GM23338 (cell line): Measurements from ENCODE around the gene FER. TPM values are rescaled to one million over a fixed set of nuclear protein-coding genes. Genes with fewer than 3 reads are reported as not detected.

ENCODE experiments used
- ATAC-seq: fragments of 200-7000 bp; cut with Tn5 transposase; 3 replicates; pipeline ENCODE4 v1.9.1; 2020
- DNase-seq: peaks from one replicate; pipeline ENCODE4 v3.0.0-alpha.2; 2015; ENCODE audit warnings: low spot score
- H2AFZ ChIP-seq: fragments of 200-600 bp; sonication (generic); 2 replicates; pipeline ENCODE4 v1.8.0; 2016; ENCODE audit warnings: antibody characterized with exemption, mild to moderate bottlenecking, moderate library complexity
- H3F3A ChIP-seq: fragments of 200-600 bp; sonication (generic); replicated peaks from 2 replicates; pipeline ENCODE4 v1.8.0; 2017; ENCODE audit warnings: antibody characterized with exemption, mixed run types, low read depth
- H3K27ac ChIP-seq: fragments of 200-600 bp; sonication (generic); 2 replicates; pipeline ENCODE4 v1.6.1; 2016; ENCODE audit warnings: low read depth
- H3K27me3 ChIP-seq: fragments of 200-600 bp; sonication (generic); 2 replicates; pipeline ENCODE4 v1.8.0; 2016; ENCODE audit warnings: mild to moderate bottlenecking, mixed run types, moderate library complexity; ENCODE audit not compliant: insufficient read depth
- H3K36me3 ChIP-seq: fragments of 200-600 bp; sonication (generic); 2 replicates; pipeline ENCODE4 v1.8.0; 2016; ENCODE audit warnings: mild to moderate bottlenecking; ENCODE audit not compliant: insufficient read depth
- H3K4me1 ChIP-seq: fragments of 200-600 bp; sonication (generic); 2 replicates; pipeline ENCODE4 v1.8.0; 2016; ENCODE audit warnings: mild to moderate bottlenecking, moderate library complexity; ENCODE audit not compliant: insufficient read depth
- H3K4me2 ChIP-seq: fragments of 200-600 bp; sonication (generic); 2 replicates; pipeline ENCODE4 v1.7.1; 2017; ENCODE audit warnings: mixed run types
- H3K4me3 ChIP-seq: fragments of 200-600 bp; sonication (generic); 2 replicates; pipeline ENCODE4 v1.6.1; 2016; ENCODE audit warnings: mixed run types
- H3K79me2 ChIP-seq: fragments of 200-600 bp; sonication (generic); replicated peaks from 2 replicates; pipeline ENCODE4 v1.8.0; 2017; ENCODE audit warnings: mild to moderate bottlenecking; ENCODE audit not compliant: insufficient read depth
- H3K9me2 ChIP-seq: fragments of 200-600 bp; sonication (generic); 2 replicates; pipeline ENCODE4 v1.8.0; 2017; ENCODE audit not compliant: insufficient read depth
- H4K20me1 ChIP-seq: fragments of 200-600 bp; sonication (generic); replicated peaks from 2 replicates; pipeline ENCODE4 v1.8.0; 2017; ENCODE audit warnings: mild to moderate bottlenecking; ENCODE audit not compliant: insufficient read depth
- H3K27ac Mint-ChIP-seq: 2 replicates; pipeline ENCODE4 v1.8.0; 2020; ENCODE audit warnings: inconsistent platforms, mild to moderate bottlenecking, moderate library complexity, mixed read lengths
- H3K27me3 Mint-ChIP-seq: 3 replicates; pipeline ENCODE4 v1.8.0; 2022; ENCODE audit warnings: low read depth, mild to moderate bottlenecking, moderate library complexity, mixed read lengths, inconsistent platforms; ENCODE audit not compliant: insufficient read depth, poor library complexity
- H3K36me3 Mint-ChIP-seq: 3 replicates; pipeline ENCODE4 v1.8.0; 2021; ENCODE audit warnings: low read depth, mild to moderate bottlenecking, inconsistent platforms, moderate library complexity, mixed read lengths
- H3K4me1 Mint-ChIP-seq: 3 replicates; pipeline ENCODE4 v1.8.0; 2020; ENCODE audit warnings: mild to moderate bottlenecking, inconsistent platforms, mixed read lengths
- H3K4me3 Mint-ChIP-seq: 3 replicates; pipeline ENCODE4 v1.8.0; 2021; ENCODE audit warnings: moderate library complexity, mild to moderate bottlenecking, inconsistent platforms, mixed read lengths
- H3K9me3 Mint-ChIP-seq: 3 replicates; pipeline ENCODE4 v1.8.0; 2020; ENCODE audit warnings: moderate library complexity, mild to moderate bottlenecking, inconsistent platforms, mixed read lengths
- CREB1 ChIP-seq: fragments of 250-450 bp; sonication (Bioruptor Pico); IDR thresholded peaks from 2 replicates; pipeline ENCODE4 v1.5.0; 2020; ENCODE audit warnings: low read depth, mild to moderate bottlenecking, moderate library complexity
- ETS1 ChIP-seq: IDR thresholded peaks from 2 replicates; pipeline ENCODE4 v1.6.1; 2016; ENCODE audit warnings: antibody characterized with exemption
- EZH2 ChIP-seq: fragments of 200-600 bp; sonication (generic); IDR thresholded peaks from one replicate; pipeline ENCODE4 v1.8.0; 2017; ENCODE audit warnings: antibody characterized with exemption, mild to moderate bottlenecking, low read depth; ENCODE audit not compliant: unreplicated experiment
- EZH2phosphoT487 ChIP-seq: fragments of 200-600 bp; sonication (generic); IDR thresholded peaks from one replicate; pipeline ENCODE4 v1.8.1; 2018; ENCODE audit warnings: antibody characterized with exemption; ENCODE audit not compliant: unreplicated experiment
- JUNB ChIP-seq: IDR thresholded peaks from one replicate; pipeline ENCODE4 v1.6.1; 2016; ENCODE audit warnings: antibody characterized with exemption; ENCODE audit not compliant: unreplicated experiment
- NANOG ChIP-seq: IDR thresholded peaks from 2 replicates; pipeline ENCODE4 v1.6.1; 2016; ENCODE audit warnings: antibody characterized with exemption, borderline replicate concordance
- POLR2AphosphoS5 ChIP-seq: IDR thresholded peaks from 2 replicates; pipeline ENCODE4 v1.6.1; 2016; ENCODE audit warnings: antibody characterized with exemption, low read depth
- STAT1 ChIP-seq: IDR thresholded peaks from one replicate; pipeline ENCODE4 v1.6.1; 2016; ENCODE audit warnings: antibody characterized with exemption; ENCODE audit not compliant: unreplicated experiment
- ZNF114 ChIP-seq: fragments of 250-450 bp; sonication (Bioruptor Pico); IDR thresholded peaks from 2 replicates; pipeline ENCODE4 v1.5.0; 2020; ENCODE audit warnings: mild to moderate bottlenecking, moderate library complexity
- ZNF331 ChIP-seq: fragments of 250-450 bp; sonication (Bioruptor Pico); IDR thresholded peaks from 2 replicates; pipeline ENCODE4 v1.5.0; 2020; ENCODE audit warnings: low read depth, mild to moderate bottlenecking, moderate library complexity
- ZNF462 ChIP-seq: fragments of 250-450 bp; sonication (Bioruptor Pico); IDR thresholded peaks from 2 replicates; pipeline ENCODE4 v1.5.0; 2020; ENCODE audit warnings: mild to moderate bottlenecking, moderate library complexity
- polyA plus RNA-seq: library from polyadenylated mRNA; unstranded; fragments of >200 nt; fragmentation: Nextera tagmentation; extraction: Ambion mirVana; gene quantifications from 2 replicates; pipeline ENCODE4 v1.2.1, GENCODE V29; 2016
- total RNA-seq: library from RNA; depleted of rRNA; stranded (reverse); fragments of >200 nt; shearing (Covaris generic); gene quantifications from 2 replicates; pipeline ENCODE4 v1.2.3, GENCODE V29; 2014
- TF ChIP-seq, protein P1 (sequence below): IDR thresholded peaks from one replicate; pipeline ENCODE4 v1.6.1; 2018; ENCODE audit warnings: antibody characterized with exemption; ENCODE audit not compliant: unreplicated experiment
- TF ChIP-seq, protein P2 (sequence below), 2 experiments: fragments of 200-600 bp in 1 of 2; sonication (generic) in 1 of 2; conservative IDR thresholded peaks; 2 replicates each; pipeline versions ENCODE4 v1.5.1 to v1.6.1; 2016 to 2017; ENCODE audit warnings: antibody characterized with exemption in 2 of 2, low read depth in 2 of 2, mild to moderate bottlenecking in 2 of 2, moderate library complexity in 1 of 2

The FER gene
- total and polyA plus RNA-seq, 2 experiments from 2014 or later = 17.4 to 34.8 TPM

DNA sequence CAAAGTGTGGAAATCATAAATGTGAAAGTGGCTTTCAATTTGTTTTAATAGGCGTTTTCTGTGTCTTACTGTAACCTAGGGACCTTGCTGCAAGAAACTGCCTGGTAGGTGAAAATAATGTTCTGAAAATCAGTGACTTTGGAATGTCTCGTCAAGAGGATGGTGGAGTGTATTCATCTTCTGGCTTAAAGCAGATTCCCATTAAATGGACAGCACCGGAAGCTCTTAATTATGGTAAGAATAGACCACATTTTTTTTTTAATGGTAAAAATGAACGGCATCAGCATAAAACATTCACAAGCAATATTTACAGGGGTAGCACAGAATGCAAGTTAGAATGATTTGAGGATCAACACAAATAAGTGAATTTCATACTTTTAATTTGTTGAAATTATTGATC lies 433.0 kb downstream of the FER start:
- no peaks in the 10 kb centered on the region for H3K79me2 ChIP-seq
- no peak for ATAC-seq
- H3K4me3 ChIP-seq = no peak overlapping the region
- Mint-ChIP-seq H3K27me3 (no peaks in the 10 kb centered on the region), H3K27ac (no peak overlapping the region; the same call in 1 of the 2 replicates), H3K36me3 (peaks cover 2% of the 10 kb centered on the region; the same call in 1 of the 3 replicates), H3K4me1 (peaks cover 6% of the 10 kb centered on the region; the same call in 2 of the 3 replicates), H3K4me3 (no peak overlapping the region), H3K9me3 (no peaks in the 10 kb centered on the region; the same call in 2 of the 3 replicates)
- no peaks in the 10 kb centered on the region for H3F3A ChIP-seq
- H3K4me1 ChIP-seq = no peaks in the 10 kb centered on the region
- H4K20me1 ChIP-seq = no peaks in the 10 kb centered on the region
- no peak for DNase-seq
- H3K27ac ChIP-seq = no peak overlapping the region
- no peaks in the 10 kb centered on the region for H3K9me2 ChIP-seq
- no peak overlapping the region for H3K4me2 ChIP-seq
- TF ChIP-seq CREB1 (CRISPR knock-in tag) (no peak), EZH2 (no peak), NANOG (no peak), ZNF331 (CRISPR knock-in tag) (no peak), ZNF114 (CRISPR knock-in tag) (no peak), POLR2AphosphoS5 (no peak), JUNB (no peak), STAT1 (no peak), EZH2phosphoT487 (no peak), ETS1 (no peak), ZNF462 (CRISPR knock-in tag) (no peak)
- TF ChIP-seq, protein P1, sequence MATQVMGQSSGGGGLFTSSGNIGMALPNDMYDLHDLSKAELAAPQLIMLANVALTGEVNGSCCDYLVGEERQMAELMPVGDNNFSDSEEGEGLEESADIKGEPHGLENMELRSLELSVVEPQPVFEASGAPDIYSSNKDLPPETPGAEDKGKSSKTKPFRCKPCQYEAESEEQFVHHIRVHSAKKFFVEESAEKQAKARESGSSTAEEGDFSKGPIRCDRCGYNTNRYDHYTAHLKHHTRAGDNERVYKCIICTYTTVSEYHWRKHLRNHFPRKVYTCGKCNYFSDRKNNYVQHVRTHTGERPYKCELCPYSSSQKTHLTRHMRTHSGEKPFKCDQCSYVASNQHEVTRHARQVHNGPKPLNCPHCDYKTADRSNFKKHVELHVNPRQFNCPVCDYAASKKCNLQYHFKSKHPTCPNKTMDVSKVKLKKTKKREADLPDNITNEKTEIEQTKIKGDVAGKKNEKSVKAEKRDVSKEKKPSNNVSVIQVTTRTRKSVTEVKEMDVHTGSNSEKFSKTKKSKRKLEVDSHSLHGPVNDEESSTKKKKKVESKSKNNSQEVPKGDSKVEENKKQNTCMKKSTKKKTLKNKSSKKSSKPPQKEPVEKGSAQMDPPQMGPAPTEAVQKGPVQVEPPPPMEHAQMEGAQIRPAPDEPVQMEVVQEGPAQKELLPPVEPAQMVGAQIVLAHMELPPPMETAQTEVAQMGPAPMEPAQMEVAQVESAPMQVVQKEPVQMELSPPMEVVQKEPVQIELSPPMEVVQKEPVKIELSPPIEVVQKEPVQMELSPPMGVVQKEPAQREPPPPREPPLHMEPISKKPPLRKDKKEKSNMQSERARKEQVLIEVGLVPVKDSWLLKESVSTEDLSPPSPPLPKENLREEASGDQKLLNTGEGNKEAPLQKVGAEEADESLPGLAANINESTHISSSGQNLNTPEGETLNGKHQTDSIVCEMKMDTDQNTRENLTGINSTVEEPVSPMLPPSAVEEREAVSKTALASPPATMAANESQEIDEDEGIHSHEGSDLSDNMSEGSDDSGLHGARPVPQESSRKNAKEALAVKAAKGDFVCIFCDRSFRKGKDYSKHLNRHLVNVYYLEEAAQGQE = no peak
- TF ChIP-seq, protein P2, sequence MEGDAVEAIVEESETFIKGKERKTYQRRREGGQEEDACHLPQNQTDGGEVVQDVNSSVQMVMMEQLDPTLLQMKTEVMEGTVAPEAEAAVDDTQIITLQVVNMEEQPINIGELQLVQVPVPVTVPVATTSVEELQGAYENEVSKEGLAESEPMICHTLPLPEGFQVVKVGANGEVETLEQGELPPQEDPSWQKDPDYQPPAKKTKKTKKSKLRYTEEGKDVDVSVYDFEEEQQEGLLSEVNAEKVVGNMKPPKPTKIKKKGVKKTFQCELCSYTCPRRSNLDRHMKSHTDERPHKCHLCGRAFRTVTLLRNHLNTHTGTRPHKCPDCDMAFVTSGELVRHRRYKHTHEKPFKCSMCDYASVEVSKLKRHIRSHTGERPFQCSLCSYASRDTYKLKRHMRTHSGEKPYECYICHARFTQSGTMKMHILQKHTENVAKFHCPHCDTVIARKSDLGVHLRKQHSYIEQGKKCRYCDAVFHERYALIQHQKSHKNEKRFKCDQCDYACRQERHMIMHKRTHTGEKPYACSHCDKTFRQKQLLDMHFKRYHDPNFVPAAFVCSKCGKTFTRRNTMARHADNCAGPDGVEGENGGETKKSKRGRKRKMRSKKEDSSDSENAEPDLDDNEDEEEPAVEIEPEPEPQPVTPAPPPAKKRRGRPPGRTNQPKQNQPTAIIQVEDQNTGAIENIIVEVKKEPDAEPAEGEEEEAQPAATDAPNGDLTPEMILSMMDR (conservative IDR thresholded peaks at IDR 0.05; ENCODE audit: low read depth in 2 of 2) = no peak
- no peaks in the 10 kb centered on the region for H3K36me3 ChIP-seq
- no peak overlapping the region for H2AFZ ChIP-seq
- H3K27me3 ChIP-seq = no peaks in the 10 kb centered on the region
